NB4 (cell line): ENCODE measurements around the gene CDK2.

ENCODE experiments used
- DNase-seq: peaks from one replicate; pipeline ENCODE4 v3.0.0; 2010; ENCODE audit warnings: low read depth
- H3K4me3 ChIP-seq: one replicate; pipeline ENCODE4 v1.5.1; 2011; ENCODE audit warnings: mild to moderate bottlenecking, low read depth, low read length, moderate library complexity
- MAX ChIP-seq: IDR thresholded peaks from 2 replicates; pipeline ENCODE4 v1.6.1; 2011; ENCODE audit warnings: low read depth, low read length
- MYC ChIP-seq: IDR thresholded peaks from 2 replicates; pipeline ENCODE4 v1.6.1; 2011; ENCODE audit warnings: low read depth, low read length
- POLR2A ChIP-seq: IDR thresholded peaks from 2 replicates; pipeline ENCODE4 v1.6.1; 2011; ENCODE audit warnings: mild to moderate bottlenecking; ENCODE audit not compliant: insufficient read length; ENCODE audit errors: extremely low read depth
- TF ChIP-seq, protein P1 (sequence below): IDR thresholded peaks from one replicate; pipeline ENCODE4 v1.5.1; 2012; ENCODE audit warnings: low read depth, low read length

Gene CDK2

DNA sequence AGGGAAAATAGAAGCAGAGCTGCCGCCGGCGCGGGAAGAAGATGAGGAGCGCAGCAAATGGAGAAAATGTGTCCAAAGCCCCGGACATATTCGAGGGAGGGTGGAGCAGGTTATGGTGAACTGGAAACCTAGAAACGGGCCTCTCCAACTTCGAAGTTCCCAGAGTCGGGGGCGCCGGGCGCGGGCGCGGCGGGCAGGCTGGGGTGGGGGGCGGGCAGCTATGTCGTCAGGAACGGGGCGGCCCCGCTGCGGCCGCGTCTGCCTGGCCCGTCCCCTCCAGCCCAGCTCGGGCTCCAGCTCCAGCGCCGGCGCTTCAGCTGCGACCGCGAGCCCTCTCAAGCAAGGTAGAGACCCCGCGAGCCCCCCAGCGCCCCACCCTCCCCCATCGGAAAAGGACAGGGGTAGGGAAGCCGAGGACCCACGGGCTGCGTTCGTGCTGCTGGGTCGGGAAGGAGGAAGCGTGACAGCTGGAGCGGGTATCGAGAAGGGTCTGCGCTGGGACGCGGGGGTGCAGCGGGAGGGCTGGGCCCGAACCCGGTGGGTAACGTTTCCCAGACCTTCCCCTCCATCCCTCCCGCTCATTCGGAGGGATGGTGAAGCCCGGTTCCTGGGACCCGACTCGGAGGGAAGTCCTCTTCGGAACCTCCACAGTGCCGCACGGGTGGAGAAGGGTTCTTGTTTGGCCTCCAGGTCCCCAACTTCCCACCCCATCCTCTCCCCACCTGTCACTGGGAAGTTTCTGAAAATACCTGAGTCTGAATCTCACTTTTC is 34.7 kb upstream of the CDK2 start:
- peak; percentile 65 for DNase-seq
- peak overlapping the region; percentile 65 for H3K4me3 ChIP-seq
- TF ChIP-seq, protein P1, sequence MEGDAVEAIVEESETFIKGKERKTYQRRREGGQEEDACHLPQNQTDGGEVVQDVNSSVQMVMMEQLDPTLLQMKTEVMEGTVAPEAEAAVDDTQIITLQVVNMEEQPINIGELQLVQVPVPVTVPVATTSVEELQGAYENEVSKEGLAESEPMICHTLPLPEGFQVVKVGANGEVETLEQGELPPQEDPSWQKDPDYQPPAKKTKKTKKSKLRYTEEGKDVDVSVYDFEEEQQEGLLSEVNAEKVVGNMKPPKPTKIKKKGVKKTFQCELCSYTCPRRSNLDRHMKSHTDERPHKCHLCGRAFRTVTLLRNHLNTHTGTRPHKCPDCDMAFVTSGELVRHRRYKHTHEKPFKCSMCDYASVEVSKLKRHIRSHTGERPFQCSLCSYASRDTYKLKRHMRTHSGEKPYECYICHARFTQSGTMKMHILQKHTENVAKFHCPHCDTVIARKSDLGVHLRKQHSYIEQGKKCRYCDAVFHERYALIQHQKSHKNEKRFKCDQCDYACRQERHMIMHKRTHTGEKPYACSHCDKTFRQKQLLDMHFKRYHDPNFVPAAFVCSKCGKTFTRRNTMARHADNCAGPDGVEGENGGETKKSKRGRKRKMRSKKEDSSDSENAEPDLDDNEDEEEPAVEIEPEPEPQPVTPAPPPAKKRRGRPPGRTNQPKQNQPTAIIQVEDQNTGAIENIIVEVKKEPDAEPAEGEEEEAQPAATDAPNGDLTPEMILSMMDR: no peak
- peak; percentile 19 for TF ChIP-seq POLR2A

DNA sequence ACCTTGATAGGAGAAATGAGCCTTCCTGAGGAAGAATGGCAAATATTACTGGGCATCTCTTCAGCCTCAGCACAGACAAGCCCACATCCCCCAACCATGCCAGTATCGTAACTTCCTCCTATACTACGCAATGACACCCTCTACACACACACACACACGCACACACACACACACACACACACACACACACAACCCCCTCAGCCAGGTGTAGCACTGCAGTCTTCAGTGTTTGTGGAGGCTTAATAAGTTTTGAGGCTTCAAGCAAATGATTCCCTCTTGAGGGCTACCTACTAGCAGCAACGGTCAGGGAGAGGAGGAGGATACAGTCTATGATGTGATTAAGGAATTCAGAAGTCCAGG is 34.1 kb upstream of the CDK2 start:
- TF ChIP-seq MYC (no peak), MAX (0 out of 2 replicates have a peak, but pooled peaks have one; percentile 26)
- peak; percentile 76 for DNase-seq
- H3K4me3 ChIP-seq: peak overlapping the region; percentile 65

DNA sequence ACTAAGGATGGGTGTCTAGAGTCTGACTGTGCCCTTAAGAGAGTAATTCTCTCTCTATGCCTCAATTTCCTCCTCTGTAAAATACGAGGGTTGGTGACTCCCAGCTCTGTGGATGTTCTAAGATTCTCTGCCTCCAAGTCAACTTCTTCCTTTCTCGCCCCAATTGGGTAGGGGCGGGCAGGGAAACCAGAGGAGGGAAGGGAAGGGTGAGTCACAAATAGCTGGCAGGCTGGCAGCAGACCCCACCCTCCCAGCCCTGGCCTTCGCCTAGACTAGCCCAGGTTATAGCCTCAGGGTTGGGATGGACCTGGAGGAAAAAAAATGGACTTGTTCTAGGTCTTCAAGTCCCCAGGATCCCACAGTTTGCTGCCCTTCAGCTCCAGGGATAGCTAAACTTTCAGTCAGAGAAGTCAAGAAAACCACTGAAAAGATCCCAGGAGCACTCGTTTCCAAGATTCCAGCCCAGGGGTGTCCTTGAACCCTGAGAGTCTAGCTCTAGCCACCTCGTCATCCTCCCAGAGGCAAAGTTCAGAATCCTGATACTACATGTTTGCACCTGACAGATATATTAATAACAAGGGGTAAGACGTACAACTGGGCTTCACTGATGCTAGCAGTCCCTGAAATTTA is 33.3 kb upstream of the CDK2 start:
- H3K4me3 ChIP-seq: peak overlapping the region; percentile 65
- TF ChIP-seq MAX (no peak), MYC (no peak), POLR2A (no peak)
- TF ChIP-seq, protein P1: no peak
- peak; percentile 72 for DNase-seq

DNA sequence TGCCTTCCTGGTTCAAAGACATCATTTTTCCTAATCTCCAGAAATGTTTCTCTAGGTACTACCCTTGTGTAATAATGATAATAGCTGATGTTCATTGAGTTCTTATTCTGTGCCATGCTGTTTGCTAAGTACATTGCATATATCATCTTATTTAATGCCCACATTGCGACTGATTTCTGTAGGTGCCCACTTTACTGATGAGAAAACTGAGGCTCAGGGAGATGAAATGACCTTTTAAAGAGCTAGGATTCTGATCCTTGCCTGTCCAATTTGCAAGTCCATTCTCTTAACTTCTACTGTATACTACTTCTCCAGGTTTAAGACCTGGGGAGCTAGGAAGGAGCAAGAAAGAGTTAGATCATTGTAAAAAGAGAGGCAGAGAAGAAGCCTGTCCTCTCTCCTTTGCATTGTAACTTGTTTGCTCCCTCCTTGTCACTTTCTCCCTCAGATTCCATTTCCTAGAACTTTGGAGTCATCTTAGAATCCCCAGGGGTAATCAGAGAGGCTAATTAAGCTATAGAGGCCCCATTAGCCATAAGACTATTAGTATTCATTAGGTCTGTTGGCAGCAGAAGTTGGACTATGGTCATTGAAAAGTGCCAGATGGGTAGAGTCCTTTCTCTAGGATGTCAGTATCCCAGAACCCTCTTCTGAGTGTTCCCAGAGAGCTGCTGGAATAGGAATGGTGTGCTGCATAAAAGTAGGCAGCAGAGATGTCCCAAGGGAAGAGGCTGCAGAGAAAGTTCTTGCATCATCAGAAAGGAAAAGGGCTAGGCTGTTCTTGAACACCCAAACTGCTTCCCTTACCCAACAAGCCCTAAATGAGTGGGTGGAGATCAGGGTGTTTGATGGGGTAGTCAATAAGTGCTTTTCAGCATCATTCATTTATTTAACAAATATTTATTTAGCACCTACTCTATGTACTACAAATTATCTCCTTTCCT is 32.6 kb upstream of the CDK2 start:
- no peak overlapping the region for H3K4me3 ChIP-seq
- TF ChIP-seq MYC (no peak), POLR2A (no peak), MAX (no peak)
- TF ChIP-seq, protein P1: no peak
- peak; percentile 54 for DNase-seq

GRCh38 chr12:55934773-55935172 is 31.9 kb upstream of the CDK2 start:
- DNase-seq: no peak
- TF ChIP-seq MAX (no peak), POLR2A (no peak), MYC (no peak)
- TF ChIP-seq, protein P1: no peak
- H3K4me3 ChIP-seq: no peak overlapping the region

DNA sequence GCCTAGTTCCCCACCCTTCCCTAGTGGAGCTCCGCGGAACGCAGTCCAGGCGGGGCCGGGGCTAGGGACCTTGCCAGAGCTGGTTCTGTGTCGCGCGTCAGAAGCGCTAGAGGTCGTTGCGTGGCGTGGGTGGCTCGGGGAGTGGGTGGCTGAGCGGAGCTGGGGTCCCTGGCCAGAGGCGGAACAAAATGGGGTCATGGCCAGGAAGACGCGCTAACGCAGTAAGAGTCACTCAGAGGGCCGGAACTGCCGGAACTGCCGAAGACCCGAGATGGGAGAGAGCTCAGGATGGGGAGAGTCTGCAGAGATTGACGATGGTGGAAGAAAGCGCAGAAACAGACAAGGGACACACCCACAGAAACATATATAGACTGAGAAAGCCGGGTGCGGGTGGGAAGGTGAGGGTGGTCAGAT is 30.9 kb upstream of the CDK2 start:
- no peak for TF ChIP-seq MAX
- TF ChIP-seq MYC: no peak
- TF ChIP-seq POLR2A: no peak
- TF ChIP-seq, protein P1: no peak
- no peak for DNase-seq
- H3K4me3 ChIP-seq: no peak overlapping the region
